ENCODE measurements around the gene SHISA4.
"Not testable (repeated sequence)": the region's sequence is repeated elsewhere in the genome, so short reads cannot be mapped to it uniquely, and the experiment has no call there.

The SHISA4 gene

DNA sequence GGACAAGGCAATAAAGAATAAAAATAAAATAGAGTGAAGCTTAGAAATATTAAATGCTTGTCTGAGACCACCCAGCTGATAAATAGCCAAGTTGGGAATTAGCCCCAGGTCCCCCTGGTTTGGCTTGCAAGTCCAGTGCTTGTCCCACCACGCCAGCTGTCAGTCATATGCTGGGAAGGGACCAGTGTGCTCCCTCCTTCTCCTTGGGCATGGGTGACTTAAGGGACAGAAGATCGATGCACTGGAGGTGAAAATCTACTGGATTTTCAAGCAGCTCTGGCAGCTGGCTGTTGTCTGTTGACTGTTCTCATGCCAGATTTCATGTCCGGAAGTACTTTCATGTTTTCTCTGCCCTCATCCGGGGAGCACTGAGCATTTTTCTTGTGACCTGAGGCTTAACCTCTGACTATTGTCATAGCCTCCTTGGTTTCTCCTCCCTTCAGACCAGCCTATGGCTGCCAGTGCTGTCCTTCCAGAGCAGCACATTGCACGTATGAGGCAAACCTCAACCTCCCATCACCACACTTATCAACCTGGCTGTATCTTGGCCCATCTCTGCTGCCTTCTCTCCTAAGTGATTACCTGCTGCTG, 45.2 kb downstream of the SHISA4 start:
- DNase-seq, result no peak

DNA sequence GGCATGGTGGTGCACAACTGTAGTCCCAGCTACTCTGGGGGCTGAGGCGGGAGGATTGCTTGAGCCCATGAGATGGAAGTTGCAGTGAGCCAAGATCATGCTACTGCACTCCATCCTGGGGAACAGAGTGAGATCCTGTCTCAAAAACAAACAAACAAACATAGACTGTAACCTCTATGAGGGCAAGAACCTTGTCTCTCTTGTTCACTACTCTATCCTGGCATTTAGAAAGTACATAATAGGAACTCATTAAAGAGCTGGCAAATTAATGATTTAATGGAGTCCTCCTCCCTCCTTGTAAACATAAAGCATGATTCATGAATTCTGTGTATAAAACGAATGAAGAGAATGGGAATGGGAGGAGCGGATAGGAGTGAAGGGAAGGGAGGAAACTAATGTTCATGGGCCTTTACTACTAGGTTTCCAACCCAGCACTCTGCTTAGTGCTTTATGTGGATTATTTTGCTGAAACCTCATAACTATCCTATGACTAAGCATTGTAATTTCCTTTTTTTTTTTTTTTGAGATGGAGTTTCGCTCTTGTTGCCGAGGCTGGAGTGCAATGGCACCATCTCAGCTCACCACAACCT, 49.0 kb downstream of the SHISA4 start:
- DNase-seq, result no peak

DNA sequence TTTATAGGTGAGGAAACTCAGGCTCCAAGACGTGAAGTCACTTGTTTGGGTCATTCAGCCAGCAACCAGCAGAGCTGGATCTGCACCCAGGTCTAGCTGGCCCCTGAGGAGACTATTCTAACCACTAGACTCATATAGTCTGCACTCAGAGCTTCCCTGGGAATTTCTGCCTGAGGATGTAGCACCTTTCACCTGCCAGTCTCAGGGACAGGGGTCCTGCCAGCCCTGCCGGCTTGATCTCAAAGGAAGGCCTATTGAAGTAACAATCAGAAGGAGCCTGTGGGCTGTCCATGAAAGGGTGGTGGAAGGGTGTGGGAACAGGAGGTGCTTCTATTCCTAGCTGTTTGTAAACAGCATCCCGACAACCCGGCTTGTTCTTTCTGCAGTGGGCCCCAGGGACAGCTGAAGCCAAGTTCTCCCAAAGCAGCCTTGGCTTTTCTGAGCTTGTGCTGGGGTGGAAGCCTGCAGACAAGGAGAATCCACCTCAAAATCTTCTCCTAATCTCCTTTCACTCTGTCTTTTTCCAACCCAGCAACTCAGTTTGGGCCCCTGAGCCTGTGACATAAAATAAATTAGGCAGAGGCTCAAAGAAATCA, 49.8 kb downstream of the SHISA4 start:
- no peak for DNase-seq

DNA sequence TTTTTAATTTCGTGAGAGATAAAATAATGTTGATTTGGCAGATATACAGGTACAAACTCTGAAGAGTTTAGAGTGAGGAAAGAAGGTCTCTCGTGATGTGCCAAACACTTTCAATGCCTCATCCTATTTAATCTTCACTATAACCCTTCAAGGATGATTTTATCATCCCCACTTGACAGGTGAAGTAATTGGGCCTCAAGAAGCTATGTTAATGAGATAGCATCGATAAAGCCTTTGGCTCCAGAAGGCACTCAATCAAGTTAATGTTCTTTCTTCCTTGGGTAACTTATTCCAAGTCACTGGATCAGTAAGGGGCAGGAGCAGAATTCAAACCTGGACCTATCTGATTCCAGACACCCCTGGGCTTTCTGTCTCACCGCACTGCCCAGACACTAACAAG, 50.5 kb downstream of the SHISA4 start:
- no peak for DNase-seq

DNA sequence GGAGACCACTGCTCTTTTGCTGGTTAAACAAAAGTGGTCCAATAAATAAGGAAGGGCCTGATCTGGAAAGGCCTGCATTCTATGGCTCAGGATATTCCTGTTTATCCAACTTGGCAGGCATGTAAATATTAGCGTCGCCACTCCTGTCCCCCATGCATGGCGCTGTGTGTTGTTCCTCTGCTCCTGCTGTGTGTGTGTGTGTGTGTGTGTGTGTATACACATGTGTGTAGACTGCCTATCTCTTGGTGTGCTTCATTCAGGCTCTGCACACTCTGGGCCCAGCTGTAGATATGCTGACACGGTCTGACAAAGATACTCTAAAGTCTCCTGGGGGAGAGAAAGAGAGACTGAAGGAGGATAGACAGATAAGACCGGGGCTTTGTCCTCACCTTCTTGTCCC, 50.9 kb downstream of the SHISA4 start:
- no peak for DNase-seq

DNA sequence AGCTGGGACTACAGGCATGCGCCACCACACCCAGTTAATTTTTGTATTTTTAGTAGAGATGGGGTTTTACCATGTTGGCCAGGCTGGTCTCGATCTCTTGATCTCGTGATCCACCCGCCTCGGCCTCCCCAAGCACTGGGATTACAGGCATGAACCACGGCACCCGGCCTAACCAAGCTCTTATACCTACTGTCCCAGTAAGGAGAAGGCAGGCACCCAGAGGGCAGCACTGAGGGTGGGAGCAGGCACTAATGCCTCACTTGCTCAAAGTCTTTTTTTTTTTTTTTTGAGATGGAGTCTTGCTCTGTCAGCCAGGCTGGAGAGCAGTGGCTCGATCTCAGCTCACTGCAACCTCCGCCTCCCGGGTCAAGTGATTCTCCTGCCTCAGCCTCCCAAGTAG, 51.6 kb downstream of the SHISA4 start:
- not testable (repeated sequence) for DNase-seq

DNA sequence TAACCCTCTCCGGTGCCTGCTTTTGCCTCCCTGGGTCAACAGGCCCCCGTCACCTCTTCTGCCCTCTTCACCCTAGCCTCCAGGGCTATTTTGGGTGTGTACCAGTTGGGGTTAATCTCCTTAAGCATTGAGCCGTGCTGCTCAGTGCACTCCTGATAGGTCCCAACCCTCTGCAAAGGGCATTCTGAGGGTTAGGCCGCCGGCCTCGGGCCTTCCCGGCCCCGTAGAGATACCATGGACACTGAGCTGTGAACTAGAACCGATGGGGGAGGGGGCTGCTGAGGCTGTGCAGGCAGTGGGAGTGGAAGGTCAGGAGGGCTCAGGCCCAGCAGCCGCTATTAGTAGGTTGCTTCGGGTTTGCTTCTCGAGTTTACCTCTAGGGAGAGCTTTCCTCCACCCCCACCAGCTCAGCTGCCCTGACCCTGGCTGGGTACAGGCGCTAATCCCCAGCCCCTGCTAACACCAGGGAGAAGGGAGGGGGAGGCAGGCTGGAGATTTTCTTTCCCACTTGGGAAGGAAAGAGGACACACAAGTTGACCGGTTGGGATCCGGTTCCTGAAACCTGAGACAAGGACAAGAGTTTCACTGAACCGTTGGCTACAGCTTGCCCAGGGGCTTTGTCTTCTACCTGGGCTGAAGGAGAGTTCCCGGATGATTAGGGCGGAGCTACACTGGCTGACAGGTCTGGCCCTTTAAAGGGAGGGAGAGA, 52.9 kb downstream of the SHISA4 start:
- no peak for DNase-seq

DNA sequence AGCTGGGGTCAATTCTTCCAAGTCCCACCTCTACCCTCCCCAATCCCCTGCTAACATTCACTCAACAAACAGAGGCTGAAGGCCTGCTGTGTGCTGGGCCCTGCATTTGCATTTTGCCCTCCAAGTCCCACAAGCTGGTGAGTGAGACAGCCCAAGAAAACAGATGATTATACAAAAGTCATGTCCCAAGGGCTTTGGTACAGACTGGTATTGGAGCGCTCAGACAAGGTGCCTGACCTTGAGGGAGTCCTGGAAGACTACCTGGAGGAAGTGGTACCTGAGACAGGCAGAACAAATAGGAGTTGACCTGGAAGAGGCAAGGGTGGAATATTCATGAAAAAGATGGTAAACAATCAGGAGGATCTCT, 53.4 kb downstream of the SHISA4 start:
- no peak for DNase-seq
